ENCODE measurements around the gene FNDC10.

Gene FNDC10

DNA sequence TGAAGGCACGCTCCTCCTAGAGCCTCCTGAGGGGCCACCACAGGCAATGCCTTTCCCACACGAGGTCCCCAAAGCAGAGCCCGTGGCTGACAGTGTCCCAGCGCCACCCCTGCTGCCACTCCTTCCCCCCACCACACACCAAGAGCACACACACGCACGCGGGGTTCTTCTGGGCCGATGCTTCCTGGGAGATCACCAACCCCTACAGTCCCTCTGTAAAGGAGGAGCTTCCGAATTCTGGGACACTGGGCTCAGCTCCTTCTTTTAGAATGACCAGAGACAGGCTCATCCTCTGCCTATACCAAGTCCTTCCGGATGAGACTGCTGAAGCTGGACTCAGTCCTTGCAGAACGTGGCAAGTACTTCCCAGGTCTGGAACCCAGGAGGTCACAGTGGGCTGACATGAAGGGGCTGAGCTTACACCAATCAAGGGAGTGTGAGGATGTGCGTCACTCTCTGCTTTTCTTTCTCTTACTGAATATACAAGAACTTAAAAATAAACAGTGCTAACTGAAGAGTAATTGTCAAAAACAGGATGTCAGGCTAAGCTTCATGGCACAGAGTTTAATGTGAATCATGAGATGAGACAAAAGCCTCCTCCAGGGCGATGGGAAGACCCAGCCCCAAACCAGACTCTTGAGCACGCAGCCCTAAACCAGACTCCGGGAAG lies 38.0 kb downstream of the FNDC10 start:
- no peak for TF ChIP-seq FOXM1 (IDR thresholded peaks at IDR 0.05; ENCODE audit: borderline replicate concordance, low read depth)
- no peak for TF ChIP-seq ZBTB7A (IDR thresholded peaks at IDR 0.05; ENCODE audit: low read depth)
- TF ChIP-seq RAD21 (IDR thresholded peaks at IDR 0.05; ENCODE audit: low read depth) = no peak
- TF ChIP-seq EGR1 (IDR thresholded peaks at IDR 0.05) = no peak
- TF ChIP-seq, protein P1, sequence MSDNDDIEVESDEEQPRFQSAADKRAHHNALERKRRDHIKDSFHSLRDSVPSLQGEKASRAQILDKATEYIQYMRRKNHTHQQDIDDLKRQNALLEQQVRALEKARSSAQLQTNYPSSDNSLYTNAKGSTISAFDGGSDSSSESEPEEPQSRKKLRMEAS (IDR thresholded peaks at IDR 0.05) = no peak
- no peak for TF ChIP-seq EP300 (IDR thresholded peaks at IDR 0.05; ENCODE audit: borderline replicate concordance)
- TF ChIP-seq YY1 (IDR thresholded peaks at IDR 0.05; ENCODE audit: low read depth) = no peak
- TF ChIP-seq, protein P2, sequence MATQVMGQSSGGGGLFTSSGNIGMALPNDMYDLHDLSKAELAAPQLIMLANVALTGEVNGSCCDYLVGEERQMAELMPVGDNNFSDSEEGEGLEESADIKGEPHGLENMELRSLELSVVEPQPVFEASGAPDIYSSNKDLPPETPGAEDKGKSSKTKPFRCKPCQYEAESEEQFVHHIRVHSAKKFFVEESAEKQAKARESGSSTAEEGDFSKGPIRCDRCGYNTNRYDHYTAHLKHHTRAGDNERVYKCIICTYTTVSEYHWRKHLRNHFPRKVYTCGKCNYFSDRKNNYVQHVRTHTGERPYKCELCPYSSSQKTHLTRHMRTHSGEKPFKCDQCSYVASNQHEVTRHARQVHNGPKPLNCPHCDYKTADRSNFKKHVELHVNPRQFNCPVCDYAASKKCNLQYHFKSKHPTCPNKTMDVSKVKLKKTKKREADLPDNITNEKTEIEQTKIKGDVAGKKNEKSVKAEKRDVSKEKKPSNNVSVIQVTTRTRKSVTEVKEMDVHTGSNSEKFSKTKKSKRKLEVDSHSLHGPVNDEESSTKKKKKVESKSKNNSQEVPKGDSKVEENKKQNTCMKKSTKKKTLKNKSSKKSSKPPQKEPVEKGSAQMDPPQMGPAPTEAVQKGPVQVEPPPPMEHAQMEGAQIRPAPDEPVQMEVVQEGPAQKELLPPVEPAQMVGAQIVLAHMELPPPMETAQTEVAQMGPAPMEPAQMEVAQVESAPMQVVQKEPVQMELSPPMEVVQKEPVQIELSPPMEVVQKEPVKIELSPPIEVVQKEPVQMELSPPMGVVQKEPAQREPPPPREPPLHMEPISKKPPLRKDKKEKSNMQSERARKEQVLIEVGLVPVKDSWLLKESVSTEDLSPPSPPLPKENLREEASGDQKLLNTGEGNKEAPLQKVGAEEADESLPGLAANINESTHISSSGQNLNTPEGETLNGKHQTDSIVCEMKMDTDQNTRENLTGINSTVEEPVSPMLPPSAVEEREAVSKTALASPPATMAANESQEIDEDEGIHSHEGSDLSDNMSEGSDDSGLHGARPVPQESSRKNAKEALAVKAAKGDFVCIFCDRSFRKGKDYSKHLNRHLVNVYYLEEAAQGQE (IDR thresholded peaks at IDR 0.05; ENCODE audit: low read depth) = no peak
- TF ChIP-seq TAF1 (IDR thresholded peaks at IDR 0.05; ENCODE audit: low read depth) = no peak
- TF ChIP-seq, protein P3, sequence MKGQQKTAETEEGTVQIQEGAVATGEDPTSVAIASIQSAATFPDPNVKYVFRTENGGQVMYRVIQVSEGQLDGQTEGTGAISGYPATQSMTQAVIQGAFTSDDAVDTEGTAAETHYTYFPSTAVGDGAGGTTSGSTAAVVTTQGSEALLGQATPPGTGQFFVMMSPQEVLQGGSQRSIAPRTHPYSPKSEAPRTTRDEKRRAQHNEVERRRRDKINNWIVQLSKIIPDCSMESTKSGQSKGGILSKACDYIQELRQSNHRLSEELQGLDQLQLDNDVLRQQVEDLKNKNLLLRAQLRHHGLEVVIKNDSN (IDR thresholded peaks at IDR 0.05) = no peak
- TF ChIP-seq CREB1 (IDR thresholded peaks at IDR 0.05; ENCODE audit: low read depth) = no peak
- no peak for TF ChIP-seq TEAD4 (IDR thresholded peaks at IDR 0.05)
- no peak for TF ChIP-seq NFIC (IDR thresholded peaks at IDR 0.05)
- TF ChIP-seq CEBPB (IDR thresholded peaks at IDR 0.05) = no peak
- TF ChIP-seq TCF12 (IDR thresholded peaks at IDR 0.05; ENCODE audit: low read depth) = no peak

- TF ChIP-seq TEAD4 (IDR thresholded peaks at IDR 0.05) = no peak
- no peak for TF ChIP-seq CREB1 (IDR thresholded peaks at IDR 0.05; ENCODE audit: low read depth)
- no peak for TF ChIP-seq YY1 (IDR thresholded peaks at IDR 0.05; ENCODE audit: low read depth)
- no peak for TF ChIP-seq EP300 (IDR thresholded peaks at IDR 0.05; ENCODE audit: borderline replicate concordance)
- TF ChIP-seq CEBPB (IDR thresholded peaks at IDR 0.05) = no peak
- TF ChIP-seq, protein P2 (IDR thresholded peaks at IDR 0.05; ENCODE audit: low read depth) = no peak
- TF ChIP-seq TAF1 (IDR thresholded peaks at IDR 0.05; ENCODE audit: low read depth) = no peak
- TF ChIP-seq FOXM1 (IDR thresholded peaks at IDR 0.05; ENCODE audit: borderline replicate concordance, low read depth) = no peak
- TF ChIP-seq RAD21 (IDR thresholded peaks at IDR 0.05; ENCODE audit: low read depth) = no peak
- TF ChIP-seq NFIC (IDR thresholded peaks at IDR 0.05) = no peak
- no peak for TF ChIP-seq ZBTB7A (IDR thresholded peaks at IDR 0.05; ENCODE audit: low read depth)
- no peak for TF ChIP-seq TCF12 (IDR thresholded peaks at IDR 0.05; ENCODE audit: low read depth)
Measured at GRCh38 chr1:1560178-1560577, 39.8 kb downstream of the FNDC10 start.

- TF ChIP-seq YY1 (IDR thresholded peaks at IDR 0.05; ENCODE audit: low read depth) = no peak
- TF ChIP-seq CEBPB (IDR thresholded peaks at IDR 0.05) = no peak
- TF ChIP-seq FOXM1 (IDR thresholded peaks at IDR 0.05; ENCODE audit: borderline replicate concordance, low read depth) = no peak
- TF ChIP-seq, protein P3 (IDR thresholded peaks at IDR 0.05) = no peak
Measured at GRCh38 chr1:1559066-1559465, 40.9 kb downstream of the FNDC10 start.

DNA sequence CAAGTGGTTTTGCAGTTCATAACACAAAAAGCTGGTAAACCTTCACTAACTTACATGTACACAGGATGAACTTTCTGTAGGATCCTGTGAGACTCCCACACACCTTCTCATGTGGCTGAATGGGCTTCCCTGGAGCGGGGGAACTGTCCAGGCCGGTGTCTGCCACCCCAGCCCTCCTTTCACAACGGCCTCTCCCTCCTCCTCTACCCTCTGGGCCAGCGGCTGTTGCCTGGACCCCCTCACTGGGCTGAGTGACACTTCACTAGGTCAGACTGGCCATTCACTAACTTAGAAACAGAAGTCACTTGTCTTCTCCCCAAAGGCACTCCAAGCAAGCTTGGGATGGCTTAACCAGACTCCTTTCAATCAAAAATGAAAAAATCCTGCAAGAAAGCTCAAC lies 41.3 kb downstream of the FNDC10 start:
- TF ChIP-seq, protein P2 (IDR thresholded peaks at IDR 0.05; ENCODE audit: low read depth) = no peak
- TF ChIP-seq NFIC (IDR thresholded peaks at IDR 0.05) (no peak), CREB1 (IDR thresholded peaks at IDR 0.05; ENCODE audit: low read depth) (no peak), EP300 (IDR thresholded peaks at IDR 0.05; ENCODE audit: borderline replicate concordance) (no peak), TEAD4 (IDR thresholded peaks at IDR 0.05) (no peak)
- TF ChIP-seq, protein P1 (IDR thresholded peaks at IDR 0.05) = no peak

All from Ishikawa (cell line).